Liver (tissue), 9 donors: ENCODE measurements around the gene CSMD2. TPM values are rescaled to one million over a fixed set of nuclear protein-coding genes. Genes with fewer than 3 reads are reported as not detected.

ENCODE experiments used
- DNase-seq: peaks from one replicate; pipeline ENCODE4 v3.0.0-alpha.2; 2017; ENCODE audit warnings: low spot score
- H3K27ac ChIP-seq, 2 donors: one replicate each; pipeline ENCODE4 v1.7.0; 2013; ENCODE audit warnings: inconsistent platforms in 2 of 2, low read length in 2 of 2, control low read depth in 1 of 2, low read depth in 1 of 2, mild to moderate bottlenecking in 1 of 2
- H3K27me3 ChIP-seq, 4 donors: one replicate each; pipeline versions ENCODE4 v1.6.1 to v1.7.0; 2013; ENCODE audit warnings: low read length in 3 of 4, inconsistent platforms in 1 of 4, mild to moderate bottlenecking in 1 of 4, moderate library complexity in 1 of 4; ENCODE audit not compliant: control insufficient read depth in 4 of 4, insufficient read depth in 4 of 4
- H3K36me3 ChIP-seq, 4 donors: one replicate each; pipeline versions ENCODE4 v1.6.1 to v1.7.0; 2013; ENCODE audit warnings: low read length in 3 of 4, mild to moderate bottlenecking in 3 of 4, low read depth in 1 of 4, moderate library complexity in 1 of 4; ENCODE audit not compliant: control insufficient read depth in 4 of 4, insufficient read depth in 3 of 4
- H3K4me1 ChIP-seq, 4 donors: one replicate each; pipeline versions ENCODE4 v1.6.1 to v1.7.0; 2013; ENCODE audit warnings: low read length in 3 of 4, mild to moderate bottlenecking in 3 of 4, moderate library complexity in 1 of 4; ENCODE audit not compliant: control insufficient read depth in 4 of 4, insufficient read depth in 4 of 4
- H3K4me3 ChIP-seq, 3 donors: one replicate each; pipeline versions ENCODE4 v1.6.1 to v1.7.0; 2013; ENCODE audit warnings: low read length in 3 of 3, control low read depth in 1 of 3, low read depth in 1 of 3, mild to moderate bottlenecking in 1 of 3
- H3K9ac ChIP-seq, 2 donors: one replicate each; pipeline ENCODE4 v1.7.0; 2013; ENCODE audit warnings: low read length in 2 of 2, mild to moderate bottlenecking in 2 of 2, moderate library complexity in 2 of 2, control low read depth in 1 of 2, low read depth in 1 of 2
- H3K9me3 ChIP-seq, 4 donors: one replicate each; pipeline versions ENCODE4 v1.6.1 to v1.7.0; 2013; ENCODE audit warnings: low read length in 3 of 4; ENCODE audit not compliant: control insufficient read depth in 4 of 4
- EGR1 ChIP-seq, 2 donors: IDR thresholded peaks; 2 replicates each; pipeline ENCODE4 v1.6.1; 2016 to 2018; ENCODE audit warnings: antibody characterized with exemption in 2 of 2, low read depth in 2 of 2
- HNF4A ChIP-seq, 2 donors: conservative IDR thresholded peaks; 2 replicates each; pipeline ENCODE4 v1.6.1; 2016; ENCODE audit warnings: antibody characterized with exemption in 2 of 2, mild to moderate bottlenecking in 2 of 2
- HNF4G ChIP-seq: IDR thresholded peaks from 2 replicates; pipeline ENCODE4 v1.6.1; 2016; ENCODE audit warnings: antibody characterized with exemption
- JUND ChIP-seq, 2 donors: IDR thresholded peaks; 2 replicates each; pipeline ENCODE4 v1.6.1; 2016; ENCODE audit warnings: antibody characterized with exemption in 2 of 2
- NR2F2 ChIP-seq: IDR thresholded peaks from 2 replicates; pipeline ENCODE4 v1.6.1; 2016; ENCODE audit warnings: antibody characterized with exemption
- REST ChIP-seq: IDR thresholded peaks from 2 replicates; pipeline ENCODE4 v1.6.1; 2016; ENCODE audit warnings: antibody characterized with exemption, mild to moderate bottlenecking
- TAF1 ChIP-seq: conservative IDR thresholded peaks from 2 replicates; pipeline ENCODE4 v1.6.1; 2016; ENCODE audit warnings: antibody characterized with exemption, mild to moderate bottlenecking
- YY1 ChIP-seq: IDR thresholded peaks from 2 replicates; pipeline ENCODE4 v1.6.1; 2016; ENCODE audit warnings: antibody characterized with exemption, mild to moderate bottlenecking
- WGBS: extraction: QIAGEN DNeasy Blood & Tissue Kit; methylation state at CpG from one replicate; pipeline ENCODE4 v1.1.7; 2013; 5-methylcytosine and 5-hydroxymethylcytosine counted together
- polyA plus RNA-seq, 2 donors: library from polyadenylated mRNA; stranded (reverse) in 1 of 2; unstranded in 1 of 2; fragments of 200-250 nt in 1 of 2; fragments of >200 nt in 1 of 2; fragmentation: Nextera tagmentation in 1 of 2; extraction: Ambion mirVana in 1 of 2; gene quantifications; one replicate each; pipeline versions ENCODE4 v1.2.1 to v1.2.3, GENCODE V29; 2013 to 2015
- total RNA-seq, 2 donors: library from RNA; depleted of rRNA; stranded (reverse); fragments of >200 nt; gene quantifications; one replicate each; pipeline ENCODE4 v1.2.3, GENCODE V29; 2014
- TF ChIP-seq, protein P1 (sequence below): IDR thresholded peaks from 2 replicates; pipeline ENCODE4 v1.6.1; 2016; ENCODE audit warnings: antibody characterized with exemption
- TF ChIP-seq, protein P2 (sequence below): IDR thresholded peaks from 2 replicates; pipeline ENCODE4 v1.6.1; 2016; ENCODE audit warnings: antibody characterized with exemption
- TF ChIP-seq, protein P3 (sequence below): IDR thresholded peaks from 2 replicates; pipeline ENCODE4 v1.6.1; 2016; ENCODE audit warnings: antibody characterized with exemption
- donor health status: healthy.
- donor health status: healthy.
- donor health status: healthy.
- donor health status: healthy.
- donor health status: healthy.

Gene CSMD2
- total and polyA plus RNA-seq, 4 donors: 0.08 to 0.09 TPM; not detected in 2

- Histone ChIP-seq H3K9ac (no peak overlapping the region), H3K4me3 (no peak overlapping the region), H3K4me1 (no peaks in the 10 kb centered on the region), H3K27me3 (peaks cover 0 to 4% (median under 1%) of the 10 kb centered on the region in 4 donors), H3K36me3 (no peaks in the 10 kb centered on the region), H3K27ac (no peak overlapping the region), H3K9me3 (no peaks in the 10 kb centered on the region)
- no peak for DNase-seq
- TF ChIP-seq JUND (IDR thresholded peaks at IDR 0.05): no peak
- WGBS: 86% methylated on average over 5 of the region's 5 CpGs
These were observed 39.2 kb downstream of the CSMD2 start for GRCh38 chr1:34125721-34126380.

DNA sequence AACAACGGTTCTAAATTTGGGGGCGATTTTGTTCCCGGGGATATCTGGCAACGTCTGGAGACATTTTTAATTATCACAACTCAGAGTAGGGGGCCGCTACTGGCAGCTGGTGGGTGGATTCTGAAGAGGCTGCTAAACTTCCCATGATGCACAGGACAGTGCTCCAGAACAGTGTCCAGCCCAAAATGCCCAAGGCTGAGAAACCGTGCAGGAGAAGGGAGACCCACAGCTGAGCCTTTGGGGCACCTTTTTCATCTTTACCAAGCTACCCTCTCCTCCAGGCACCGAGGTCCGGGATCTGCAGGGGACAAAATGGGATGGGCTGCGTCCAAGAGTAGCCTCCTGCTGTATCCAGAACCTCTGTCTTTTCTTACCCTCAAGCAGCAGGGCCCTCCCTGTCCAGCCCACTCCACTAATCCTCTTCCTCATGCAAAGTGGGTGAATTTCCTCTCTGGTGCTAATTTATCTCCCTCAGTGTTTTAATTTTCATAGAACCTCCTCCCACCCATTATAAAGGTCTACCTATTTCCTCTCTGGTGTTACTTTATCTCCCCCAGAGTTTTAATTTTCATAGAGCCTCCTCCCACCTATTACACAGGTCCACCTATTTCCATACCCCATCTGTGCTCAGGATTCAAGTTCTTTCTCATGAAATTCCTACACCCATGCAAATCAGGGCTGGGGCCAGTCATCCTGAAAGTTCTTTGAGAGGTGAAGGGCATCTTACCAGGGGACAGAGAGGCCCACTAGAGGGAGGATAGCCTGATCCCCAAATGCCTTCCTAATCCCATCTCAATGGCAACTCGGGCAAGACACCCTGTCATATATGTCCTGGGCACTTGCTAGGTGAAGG lies 42.7 kb downstream of the CSMD2 start:
- peaks cover 0 to 3% (median 0%) of the 10 kb centered on the region in 4 donors for H3K9me3 ChIP-seq
- 83% methylated on average over 10 of the region's 10 CpGs for WGBS
- no peak overlapping the region for H3K4me3 ChIP-seq
- H3K36me3 ChIP-seq: no peaks in the 10 kb centered on the region
- H3K9ac ChIP-seq: no peak overlapping the region
- H3K27me3 ChIP-seq: peaks cover 0 to 2% (median 0%) of the 10 kb centered on the region in 4 donors
- no peak for TF ChIP-seq NR2F2
- TF ChIP-seq, protein P1, sequence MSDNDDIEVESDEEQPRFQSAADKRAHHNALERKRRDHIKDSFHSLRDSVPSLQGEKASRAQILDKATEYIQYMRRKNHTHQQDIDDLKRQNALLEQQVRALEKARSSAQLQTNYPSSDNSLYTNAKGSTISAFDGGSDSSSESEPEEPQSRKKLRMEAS: no peak
- TF ChIP-seq, protein P2, sequence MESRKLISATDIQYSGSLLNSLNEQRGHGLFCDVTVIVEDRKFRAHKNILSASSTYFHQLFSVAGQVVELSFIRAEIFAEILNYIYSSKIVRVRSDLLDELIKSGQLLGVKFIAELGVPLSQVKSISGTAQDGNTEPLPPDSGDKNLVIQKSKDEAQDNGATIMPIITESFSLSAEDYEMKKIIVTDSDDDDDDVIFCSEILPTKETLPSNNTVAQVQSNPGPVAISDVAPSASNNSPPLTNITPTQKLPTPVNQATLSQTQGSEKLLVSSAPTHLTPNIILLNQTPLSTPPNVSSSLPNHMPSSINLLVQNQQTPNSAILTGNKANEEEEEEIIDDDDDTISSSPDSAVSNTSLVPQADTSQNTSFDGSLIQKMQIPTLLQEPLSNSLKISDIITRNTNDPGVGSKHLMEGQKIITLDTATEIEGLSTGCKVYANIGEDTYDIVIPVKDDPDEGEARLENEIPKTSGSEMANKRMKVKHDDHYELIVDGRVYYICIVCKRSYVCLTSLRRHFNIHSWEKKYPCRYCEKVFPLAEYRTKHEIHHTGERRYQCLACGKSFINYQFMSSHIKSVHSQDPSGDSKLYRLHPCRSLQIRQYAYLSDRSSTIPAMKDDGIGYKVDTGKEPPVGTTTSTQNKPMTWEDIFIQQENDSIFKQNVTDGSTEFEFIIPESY: no peak
- no peak for TF ChIP-seq EGR1 (IDR thresholded peaks at IDR 0.05; ENCODE audit: low read depth in 2 of 2)
- TF ChIP-seq REST: no peak
- TF ChIP-seq JUND (IDR thresholded peaks at IDR 0.05): no peak
- no peak for TF ChIP-seq YY1
- no peaks in the 10 kb centered on the region for H3K4me1 ChIP-seq
- H3K27ac ChIP-seq: no peak overlapping the region
- no peak for DNase-seq

GRCh38 chr1:34115233-34115632 lies 49.8 kb downstream of the CSMD2 start:
- H3K4me1 ChIP-seq: no peaks in the 10 kb centered on the region
- 88% methylated on average over 1 of the region's 1 CpG for WGBS
- no peak for TF ChIP-seq JUND (IDR thresholded peaks at IDR 0.05)
- no peak for TF ChIP-seq HNF4G
- TF ChIP-seq, protein P3, sequence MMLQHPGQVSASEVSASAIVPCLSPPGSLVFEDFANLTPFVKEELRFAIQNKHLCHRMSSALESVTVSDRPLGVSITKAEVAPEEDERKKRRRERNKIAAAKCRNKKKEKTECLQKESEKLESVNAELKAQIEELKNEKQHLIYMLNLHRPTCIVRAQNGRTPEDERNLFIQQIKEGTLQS: no peak
- TF ChIP-seq, protein P1: no peak
- no peak for TF ChIP-seq TAF1
- TF ChIP-seq EGR1 (IDR thresholded peaks at IDR 0.05; ENCODE audit: low read depth in 2 of 2): no peak
- TF ChIP-seq HNF4A (conservative IDR thresholded peaks at IDR 0.05): no peak

More at GRCh38 chr1:34115233-34115632, 49.8 kb downstream of the CSMD2 start:
- H3K9me3 ChIP-seq: peaks cover 0 to 3% (median 1%) of the 10 kb centered on the region in 4 donors
- no peaks in the 10 kb centered on the region for H3K27me3 ChIP-seq
- no peak overlapping the region for H3K4me3 ChIP-seq
- DNase-seq: no peak
- H3K36me3 ChIP-seq: no peaks in the 10 kb centered on the region
- H3K27ac ChIP-seq: no peak overlapping the region
- H3K9ac ChIP-seq: no peak overlapping the region
